Liver (tissue), 10 donors: ENCODE data around the gene FUBP1. TPM values are rescaled to one million over a fixed set of nuclear protein-coding genes. Genes with fewer than 3 reads are reported as not detected.

Source experiments
- DNase-seq: peaks from one replicate; pipeline ENCODE4 v3.0.0-alpha.2; 2017; ENCODE audit warnings: low spot score
- H3K27ac ChIP-seq, 2 donors: one replicate each; pipeline ENCODE4 v1.7.0; 2013; ENCODE audit warnings: inconsistent platforms in 2 of 2, low read length in 2 of 2, control low read depth in 1 of 2, low read depth in 1 of 2, mild to moderate bottlenecking in 1 of 2
- H3K27me3 ChIP-seq, 4 donors: one replicate each; pipeline versions ENCODE4 v1.6.1 to v1.7.0; 2013; ENCODE audit warnings: low read length in 3 of 4, inconsistent platforms in 1 of 4, mild to moderate bottlenecking in 1 of 4, moderate library complexity in 1 of 4; ENCODE audit not compliant: control insufficient read depth in 4 of 4, insufficient read depth in 4 of 4
- H3K36me3 ChIP-seq, 4 donors: one replicate each; pipeline versions ENCODE4 v1.6.1 to v1.7.0; 2013; ENCODE audit warnings: low read length in 3 of 4, mild to moderate bottlenecking in 3 of 4, low read depth in 1 of 4, moderate library complexity in 1 of 4; ENCODE audit not compliant: control insufficient read depth in 4 of 4, insufficient read depth in 3 of 4
- H3K4me1 ChIP-seq, 4 donors: one replicate each; pipeline versions ENCODE4 v1.6.1 to v1.7.0; 2013; ENCODE audit warnings: low read length in 3 of 4, mild to moderate bottlenecking in 3 of 4, moderate library complexity in 1 of 4; ENCODE audit not compliant: control insufficient read depth in 4 of 4, insufficient read depth in 4 of 4
- H3K4me3 ChIP-seq, 3 donors: one replicate each; pipeline versions ENCODE4 v1.6.1 to v1.7.0; 2013; ENCODE audit warnings: low read length in 3 of 3, control low read depth in 1 of 3, low read depth in 1 of 3, mild to moderate bottlenecking in 1 of 3
- H3K9ac ChIP-seq, 2 donors: one replicate each; pipeline ENCODE4 v1.7.0; 2013; ENCODE audit warnings: low read length in 2 of 2, mild to moderate bottlenecking in 2 of 2, moderate library complexity in 2 of 2, control low read depth in 1 of 2, low read depth in 1 of 2
- H3K9me3 ChIP-seq, 4 donors: one replicate each; pipeline versions ENCODE4 v1.6.1 to v1.7.0; 2013; ENCODE audit warnings: low read length in 3 of 4; ENCODE audit not compliant: control insufficient read depth in 4 of 4
- FOXA1 ChIP-seq: IDR thresholded peaks from 2 replicates; pipeline ENCODE4 v1.6.1; 2016; ENCODE audit warnings: antibody characterized with exemption
- FOXA2 ChIP-seq: IDR thresholded peaks from 2 replicates; pipeline ENCODE4 v1.6.1; 2016; ENCODE audit warnings: antibody characterized with exemption
- HNF4A ChIP-seq, 2 donors: conservative IDR thresholded peaks; 2 replicates each; pipeline ENCODE4 v1.6.1; 2016; ENCODE audit warnings: antibody characterized with exemption in 2 of 2, mild to moderate bottlenecking in 2 of 2
- HNF4G ChIP-seq: IDR thresholded peaks from 2 replicates; pipeline ENCODE4 v1.6.1; 2016; ENCODE audit warnings: antibody characterized with exemption
- JUND ChIP-seq, 2 donors: IDR thresholded peaks; 2 replicates each; pipeline ENCODE4 v1.6.1; 2016; ENCODE audit warnings: antibody characterized with exemption in 2 of 2
- NR2F2 ChIP-seq: IDR thresholded peaks from 2 replicates; pipeline ENCODE4 v1.6.1; 2016; ENCODE audit warnings: antibody characterized with exemption
- RAD21 ChIP-seq, 2 donors: IDR thresholded peaks; 2 replicates each; pipeline ENCODE4 v1.6.1; 2016; ENCODE audit warnings: antibody characterized with exemption in 2 of 2, mild to moderate bottlenecking in 2 of 2
- RXRA ChIP-seq, 2 donors: IDR thresholded peaks; 2 replicates each; pipeline ENCODE4 v1.6.1; 2017 to 2018; ENCODE audit warnings: antibody characterized with exemption in 2 of 2, mild to moderate bottlenecking in 1 of 2
- YY1 ChIP-seq: IDR thresholded peaks from 2 replicates; pipeline ENCODE4 v1.6.1; 2016; ENCODE audit warnings: antibody characterized with exemption, mild to moderate bottlenecking
- WGBS: extraction: QIAGEN DNeasy Blood & Tissue Kit; methylation state at CpG from one replicate; pipeline ENCODE4 v1.1.7; 2013; 5-methylcytosine and 5-hydroxymethylcytosine counted together
- polyA plus RNA-seq, 2 donors: library from polyadenylated mRNA; stranded (reverse) in 1 of 2; unstranded in 1 of 2; fragments of 200-250 nt in 1 of 2; fragments of >200 nt in 1 of 2; fragmentation: Nextera tagmentation in 1 of 2; extraction: Ambion mirVana in 1 of 2; gene quantifications; one replicate each; pipeline versions ENCODE4 v1.2.1 to v1.2.3, GENCODE V29; 2013 to 2015
- small RNA-seq: library from RNA; depleted of rRNA; stranded (forward); fragments of <200 nt; gene quantifications from one replicate; pipeline ENCODE3, GENCODE V24; 2014
- total RNA-seq, 2 donors: library from RNA; depleted of rRNA; stranded (reverse); fragments of >200 nt; gene quantifications; one replicate each; pipeline ENCODE4 v1.2.3, GENCODE V29; 2014
- TF ChIP-seq, protein P1 (sequence below): fragments of 150-350 bp; IDR thresholded peaks from 2 replicates; pipeline ENCODE4 v1.5.1; 2017; ENCODE audit warnings: improper control_type of control experiment, low read depth, low read length; ENCODE audit not compliant: missing input control
- TF ChIP-seq, protein P2 (sequence below): IDR thresholded peaks from 2 replicates; pipeline ENCODE4 v1.6.1; 2016; ENCODE audit warnings: antibody characterized with exemption
- TF ChIP-seq, protein P3 (sequence below): IDR thresholded peaks from 2 replicates; pipeline ENCODE4 v1.6.1; 2016; ENCODE audit warnings: antibody characterized with exemption
- donor health status: healthy.
- donor health status: healthy.
- donor health status: healthy.
- donor health status: healthy.
- donor health status: healthy.

The FUBP1 gene
- total and polyA plus RNA-seq, 4 donors = 16.3 to 97.4 (median 47.2) TPM

DNA sequence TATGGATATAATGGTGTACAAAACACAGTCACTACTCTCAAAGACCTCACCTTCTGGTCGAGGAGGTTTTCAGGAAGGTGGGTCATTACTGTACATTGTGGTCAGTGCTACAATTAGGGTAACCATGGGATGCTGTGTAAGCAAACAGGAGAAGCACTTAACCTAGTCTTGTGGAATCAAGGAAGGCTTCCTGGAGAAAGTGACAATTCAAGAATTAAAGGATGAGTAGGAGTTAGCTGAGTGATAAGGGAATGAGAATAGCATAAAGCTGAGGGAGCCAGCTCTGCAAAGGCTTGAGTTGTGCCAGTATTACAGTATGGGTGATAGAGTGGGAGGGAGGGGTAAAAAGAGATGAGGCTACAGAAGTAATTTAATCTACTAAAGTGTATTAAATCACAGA, 73.3 kb downstream of the FUBP1 start:
- no peaks in the 10 kb centered on the region for H3K9me3 ChIP-seq
- WGBS = 82% methylated on average over 1 of the region's 1 CpG
- TF ChIP-seq FOXA2 = no peak
- no peaks in the 10 kb centered on the region for H3K36me3 ChIP-seq
- H3K4me1 ChIP-seq = peaks cover 0 to 3% (median 0%) of the 10 kb centered on the region in 4 donors
- H3K27me3 ChIP-seq = no peaks in the 10 kb centered on the region
- H3K9ac ChIP-seq = no peak overlapping the region
- no peak overlapping the region for H3K4me3 ChIP-seq
- no peak overlapping the region for H3K27ac ChIP-seq
- DNase-seq = no peak

DNA sequence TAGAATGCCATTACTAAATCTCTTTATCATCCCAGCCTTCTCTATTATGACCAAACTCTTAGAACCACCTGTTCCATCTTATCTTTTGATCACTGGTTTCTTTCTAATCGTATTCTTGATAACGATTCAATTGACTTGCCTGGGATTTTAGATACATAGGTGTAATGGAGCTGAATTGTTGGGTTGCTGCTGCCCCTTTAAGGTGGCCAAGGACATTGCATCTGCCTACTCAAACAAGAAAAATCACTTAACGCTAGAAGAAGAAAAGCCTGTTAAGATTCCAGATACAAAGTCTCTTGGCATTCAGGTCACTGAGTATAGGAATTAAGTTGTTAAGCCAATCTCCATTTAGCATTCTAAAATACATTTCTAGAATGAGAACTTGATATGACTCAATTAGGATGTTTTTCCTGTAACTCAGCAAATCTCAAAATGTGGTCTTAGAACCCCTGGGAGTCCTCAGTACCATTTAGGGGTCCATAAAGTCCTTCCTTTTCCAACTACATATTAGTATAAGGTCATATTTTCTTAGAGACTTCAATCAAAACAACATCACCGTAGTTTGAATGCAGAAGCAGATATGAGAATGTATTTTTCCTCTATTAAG, 78.1 kb downstream of the FUBP1 start:
- Histone ChIP-seq H3K4me3 (no peak overlapping the region), H3K36me3 (no peaks in the 10 kb centered on the region), H3K27me3 (no peaks in the 10 kb centered on the region), H3K9me3 (no peaks in the 10 kb centered on the region), H3K9ac (no peak overlapping the region), H3K4me1 (peaks cover 0 to under 1% (median 0%) of the 10 kb centered on the region in 4 donors), H3K27ac (no peak overlapping the region)
- WGBS = 25% methylated on average over 4 of the region's 4 CpGs
- TF ChIP-seq, protein P1, sequence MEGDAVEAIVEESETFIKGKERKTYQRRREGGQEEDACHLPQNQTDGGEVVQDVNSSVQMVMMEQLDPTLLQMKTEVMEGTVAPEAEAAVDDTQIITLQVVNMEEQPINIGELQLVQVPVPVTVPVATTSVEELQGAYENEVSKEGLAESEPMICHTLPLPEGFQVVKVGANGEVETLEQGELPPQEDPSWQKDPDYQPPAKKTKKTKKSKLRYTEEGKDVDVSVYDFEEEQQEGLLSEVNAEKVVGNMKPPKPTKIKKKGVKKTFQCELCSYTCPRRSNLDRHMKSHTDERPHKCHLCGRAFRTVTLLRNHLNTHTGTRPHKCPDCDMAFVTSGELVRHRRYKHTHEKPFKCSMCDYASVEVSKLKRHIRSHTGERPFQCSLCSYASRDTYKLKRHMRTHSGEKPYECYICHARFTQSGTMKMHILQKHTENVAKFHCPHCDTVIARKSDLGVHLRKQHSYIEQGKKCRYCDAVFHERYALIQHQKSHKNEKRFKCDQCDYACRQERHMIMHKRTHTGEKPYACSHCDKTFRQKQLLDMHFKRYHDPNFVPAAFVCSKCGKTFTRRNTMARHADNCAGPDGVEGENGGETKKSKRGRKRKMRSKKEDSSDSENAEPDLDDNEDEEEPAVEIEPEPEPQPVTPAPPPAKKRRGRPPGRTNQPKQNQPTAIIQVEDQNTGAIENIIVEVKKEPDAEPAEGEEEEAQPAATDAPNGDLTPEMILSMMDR = peak; percentile 45
- TF ChIP-seq HNF4G (no peak), RAD21 (IDR thresholded peaks at IDR 0.05) (peak; percentile 75 to 81)
- no peak for DNase-seq

DNA sequence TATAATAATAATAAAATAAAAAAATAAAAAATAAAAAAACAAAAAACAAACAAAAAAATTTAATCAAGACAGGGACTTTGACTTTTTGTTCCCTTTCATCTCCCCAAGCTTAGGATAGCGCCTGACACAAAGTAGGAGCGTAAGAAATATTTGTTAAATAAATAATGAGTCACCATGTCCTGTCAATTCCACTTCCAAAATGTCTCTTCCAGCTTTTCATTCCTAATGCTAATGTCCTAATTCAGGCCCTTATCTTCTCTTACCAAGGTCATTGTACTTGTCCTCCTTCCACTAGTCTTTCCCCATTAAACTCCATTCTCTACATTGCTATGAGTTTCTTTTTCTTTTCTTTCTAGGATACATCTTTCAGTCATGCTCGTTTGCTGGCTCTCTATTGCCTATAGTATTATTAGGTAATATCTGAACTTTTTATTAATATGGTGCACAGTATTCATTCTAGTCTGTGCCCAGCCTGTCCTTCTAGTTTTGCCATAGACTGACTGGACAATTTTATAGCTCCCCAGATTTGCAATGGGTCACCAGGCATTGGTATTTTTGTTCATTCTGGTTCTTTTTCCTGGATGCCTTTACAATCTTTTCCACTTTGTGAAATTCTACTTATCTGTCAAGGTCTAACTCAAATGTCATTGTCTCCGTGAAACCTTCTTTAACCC, 79.1 kb downstream of the FUBP1 start:
- Histone ChIP-seq H3K27me3 (no peaks in the 10 kb centered on the region), H3K27ac (no peak overlapping the region), H3K36me3 (no peaks in the 10 kb centered on the region), H3K4me1 (no peaks in the 10 kb centered on the region), H3K4me3 (no peak overlapping the region), H3K9me3 (no peaks in the 10 kb centered on the region), H3K9ac (no peak overlapping the region)
- WGBS = 67% methylated on average over 4 of the region's 4 CpGs
- TF ChIP-seq, protein P2, sequence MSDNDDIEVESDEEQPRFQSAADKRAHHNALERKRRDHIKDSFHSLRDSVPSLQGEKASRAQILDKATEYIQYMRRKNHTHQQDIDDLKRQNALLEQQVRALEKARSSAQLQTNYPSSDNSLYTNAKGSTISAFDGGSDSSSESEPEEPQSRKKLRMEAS = no peak
- TF ChIP-seq NR2F2 (peak; percentile 15), FOXA2 (no peak), YY1 (peak; percentile 22), HNF4A (conservative IDR thresholded peaks at IDR 0.05) (peak in 1 of 2 donors; percentile 27), RXRA (IDR thresholded peaks at IDR 0.05) (peak; percentile 32 to 46), JUND (IDR thresholded peaks at IDR 0.05) (peak; percentile 69 to 82), HNF4G (no peak), FOXA1 (no peak)
- TF ChIP-seq, protein P3, sequence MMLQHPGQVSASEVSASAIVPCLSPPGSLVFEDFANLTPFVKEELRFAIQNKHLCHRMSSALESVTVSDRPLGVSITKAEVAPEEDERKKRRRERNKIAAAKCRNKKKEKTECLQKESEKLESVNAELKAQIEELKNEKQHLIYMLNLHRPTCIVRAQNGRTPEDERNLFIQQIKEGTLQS = peak; percentile 18
- DNase-seq = no peak

Small RNA genes lying within 50 kb of the gene (small RNA-seq; reads per million reads assigned to genes)
- gene AC103591.3 = 5.1 reads per million, percentile 92 among the genes with 10 or more reads in this experiment

Other genes starting within 250 kb of the FUBP1 start
- gene USP33, start 219.2 kb downstream of the FUBP1 start, total RNA-seq = 10 to 100 TPM; 39.9 to 50.5 TPM
- 10 to 100 TPM in 1 of 2 donors, 1 to 10 TPM in 1; 9.2 to 16.6 TPM for gene USP33, start 219.2 kb downstream of the FUBP1 start, polyA plus RNA-seq
- gene MIGA1, start 199.4 kb downstream of the FUBP1 start, total RNA-seq = 1 to 10 TPM; 7.8 to 8.0 TPM
- 1 to 10 TPM; 3.5 to 4.6 TPM for gene MIGA1, start 199.4 kb downstream of the FUBP1 start, polyA plus RNA-seq
- gene NEXN, start 90.4 kb downstream of the FUBP1 start, total RNA-seq = 1 to 10 TPM in 1 of 2 donors, under 1 TPM in 1; 0.51 to 2.3 TPM
- 1 to 10 TPM; 1.0 to 2.4 TPM for gene NEXN, start 90.4 kb downstream of the FUBP1 start, polyA plus RNA-seq
- 10 to 100 TPM; 13.5 to 21.6 TPM for gene DNAJB4, start 25.9 kb upstream of the FUBP1 start, total RNA-seq
- 1 to 10 TPM; 5.7 to 6.5 TPM for gene DNAJB4, start 25.9 kb upstream of the FUBP1 start, polyA plus RNA-seq
- 10 to 100 TPM in 1 of 2 donors, 1 to 10 TPM in 1; 5.0 to 10.9 TPM for gene GIPC2, start 66.9 kb upstream of the FUBP1 start, total RNA-seq
- 1 to 10 TPM; 3.7 to 7.9 TPM for gene GIPC2, start 66.9 kb upstream of the FUBP1 start, polyA plus RNA-seq